Measurements from ENCODE around the gene HACD2. TPM values are rescaled to one million over a fixed set of nuclear protein-coding genes. Genes with fewer than 3 reads are reported as not detected.

The HACD2 gene
- polyA plus RNA-seq, 3 donors: 12.9 to 17.1 (median 15.1) TPM

DNA sequence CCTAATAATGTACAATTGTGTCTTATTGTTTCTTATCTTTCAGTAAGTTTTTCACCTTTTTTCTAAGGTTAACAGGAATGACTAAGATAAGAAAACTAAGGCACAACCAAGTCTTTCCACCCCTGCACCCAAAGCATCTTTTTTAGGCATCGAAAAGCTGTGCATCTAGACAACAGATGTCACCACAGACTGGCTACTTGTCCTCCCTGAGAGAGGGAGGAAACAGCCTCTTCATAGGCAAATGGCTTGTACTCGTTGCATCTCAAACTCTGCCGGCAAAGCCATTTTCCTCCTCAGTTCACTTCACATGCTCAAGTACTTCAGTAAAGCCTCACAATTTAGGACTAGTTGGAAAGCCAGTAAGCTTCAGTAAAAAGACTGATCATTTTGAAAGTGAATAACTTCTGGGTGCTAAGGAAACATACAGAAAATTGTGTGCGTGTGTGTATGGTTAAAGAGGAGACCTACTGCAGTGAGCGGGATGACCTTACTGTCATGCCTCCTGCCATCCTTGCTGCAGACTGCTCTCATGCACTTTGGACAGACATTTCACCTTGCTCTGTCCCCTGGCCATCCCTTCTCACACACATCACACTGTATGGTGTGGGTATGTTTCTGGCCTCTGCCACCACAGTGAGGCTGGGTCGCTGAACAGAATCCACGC is 36.5 kb upstream of the HACD2 start:
- H3K36me3 ChIP-seq (replicated peaks in 1 of 2; ENCODE audit: control insufficient read depth in 1 of 2, insufficient read depth in 2 of 2, low read length in 2 of 2): no peaks in the 10 kb centered on the region
- intact Hi-C loops (cut with micrococcal nuclease): no loop called here
- H3K79me2 ChIP-seq (ENCODE audit: insufficient read depth, low read length): no peaks in the 10 kb centered on the region
- H4K20me1 ChIP-seq (ENCODE audit: insufficient read depth, low read length): no peaks in the 10 kb centered on the region
- DNase-seq: no peak
- peaks cover 51% of the 10 kb centered on the region for H3K4me1 Mint-ChIP-seq
- no peak overlapping the region for H3K27ac ChIP-seq (ENCODE audit: low read depth in 1 of 2, low read length in 2 of 2)
- H3K27ac Mint-ChIP-seq: no peak overlapping the region
- no peak overlapping the region for H3K4me3 ChIP-seq (replicated peaks in 1 of 3; ENCODE audit: low read depth in 2 of 3, low read length in 3 of 3)
- no peak overlapping the region for H3K4me3 Mint-ChIP-seq
- peaks cover 0 to 3% (median 3%) of the 10 kb centered on the region in 3 donors for H3K27me3 Mint-ChIP-seq (ENCODE audit: low read depth in 3 of 3)
- H2AFZ ChIP-seq (ENCODE audit: insufficient read depth, low read depth, low read length, poor library complexity, severe bottlenecking): no peak overlapping the region
- no peaks in the 10 kb centered on the region for H3K9me3 Mint-ChIP-seq
- H3K36me3 Mint-ChIP-seq: no peaks in the 10 kb centered on the region
- peaks cover 39 to 49% of the 10 kb centered on the region in 2 donors for H3K4me1 ChIP-seq (ENCODE audit: control insufficient read depth in 1 of 2, insufficient read depth in 2 of 2, low read length in 2 of 2)
- TF ChIP-seq, protein P1, sequence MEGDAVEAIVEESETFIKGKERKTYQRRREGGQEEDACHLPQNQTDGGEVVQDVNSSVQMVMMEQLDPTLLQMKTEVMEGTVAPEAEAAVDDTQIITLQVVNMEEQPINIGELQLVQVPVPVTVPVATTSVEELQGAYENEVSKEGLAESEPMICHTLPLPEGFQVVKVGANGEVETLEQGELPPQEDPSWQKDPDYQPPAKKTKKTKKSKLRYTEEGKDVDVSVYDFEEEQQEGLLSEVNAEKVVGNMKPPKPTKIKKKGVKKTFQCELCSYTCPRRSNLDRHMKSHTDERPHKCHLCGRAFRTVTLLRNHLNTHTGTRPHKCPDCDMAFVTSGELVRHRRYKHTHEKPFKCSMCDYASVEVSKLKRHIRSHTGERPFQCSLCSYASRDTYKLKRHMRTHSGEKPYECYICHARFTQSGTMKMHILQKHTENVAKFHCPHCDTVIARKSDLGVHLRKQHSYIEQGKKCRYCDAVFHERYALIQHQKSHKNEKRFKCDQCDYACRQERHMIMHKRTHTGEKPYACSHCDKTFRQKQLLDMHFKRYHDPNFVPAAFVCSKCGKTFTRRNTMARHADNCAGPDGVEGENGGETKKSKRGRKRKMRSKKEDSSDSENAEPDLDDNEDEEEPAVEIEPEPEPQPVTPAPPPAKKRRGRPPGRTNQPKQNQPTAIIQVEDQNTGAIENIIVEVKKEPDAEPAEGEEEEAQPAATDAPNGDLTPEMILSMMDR (IDR thresholded peaks at IDR 0.05): no peak
- 100% methylated on average over 3 of the region's 7 CpGs for WGBS (ENCODE audit: insufficient coverage)
- no peaks in the 10 kb centered on the region for H3K27me3 ChIP-seq (ENCODE audit: control insufficient read depth in 2 of 2, insufficient read depth in 2 of 2, low read length in 2 of 2)
- no peak overlapping the region for H3K4me2 ChIP-seq (replicated peaks; ENCODE audit: extremely low read depth, low read length, poor library complexity, severe bottlenecking)
- no peaks in the 10 kb centered on the region for H3K9me3 ChIP-seq (replicated peaks in 1 of 2; ENCODE audit: control insufficient read depth in 1 of 2, insufficient read depth in 1 of 2, low read length in 2 of 2)
- no peak overlapping the region for H3K9ac ChIP-seq (ENCODE audit: insufficient read depth, low read length, poor library complexity, severe bottlenecking)

DNA sequence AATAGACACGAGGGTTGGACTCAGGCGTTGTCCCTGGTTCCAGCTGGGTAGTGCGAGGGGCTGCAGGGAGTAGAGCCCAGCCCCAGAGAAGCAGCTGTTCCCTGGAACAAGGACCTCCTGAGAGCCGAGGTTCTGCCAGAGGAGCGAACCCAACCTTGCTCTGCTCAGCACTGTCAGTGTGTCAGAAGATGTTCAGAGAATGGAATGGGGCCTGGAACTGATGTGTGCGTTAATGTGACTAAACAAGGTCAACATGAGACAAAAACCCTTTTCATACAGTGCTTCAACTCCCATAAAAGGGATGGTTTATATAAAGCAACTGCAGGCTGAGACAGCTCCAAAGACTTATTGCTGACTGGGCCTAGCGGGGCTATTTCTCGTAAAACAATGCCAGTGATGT is 35.5 kb upstream of the HACD2 start:
- H3K9me3 Mint-ChIP-seq: no peaks in the 10 kb centered on the region
- intact Hi-C loops (cut with micrococcal nuclease): no loop called here
- peaks cover 0 to 3% (median 3%) of the 10 kb centered on the region in 3 donors for H3K27me3 Mint-ChIP-seq (ENCODE audit: low read depth in 3 of 3)
- Histone ChIP-seq H2AFZ (ENCODE audit: insufficient read depth, low read depth, low read length, poor library complexity, severe bottlenecking) (no peak overlapping the region), H3K79me2 (ENCODE audit: insufficient read depth, low read length) (no peaks in the 10 kb centered on the region), H3K4me3 (replicated peaks in 1 of 3; ENCODE audit: low read depth in 2 of 3, low read length in 3 of 3) (no peak overlapping the region), H4K20me1 (ENCODE audit: insufficient read depth, low read length) (no peaks in the 10 kb centered on the region), H3K36me3 (replicated peaks in 1 of 2; ENCODE audit: control insufficient read depth in 1 of 2, insufficient read depth in 2 of 2, low read length in 2 of 2) (no peaks in the 10 kb centered on the region), H3K4me2 (replicated peaks; ENCODE audit: extremely low read depth, low read length, poor library complexity, severe bottlenecking) (no peak overlapping the region), H3K9ac (ENCODE audit: insufficient read depth, low read length, poor library complexity, severe bottlenecking) (no peak overlapping the region), H3K9me3 (replicated peaks in 1 of 2; ENCODE audit: control insufficient read depth in 1 of 2, insufficient read depth in 1 of 2, low read length in 2 of 2) (no peaks in the 10 kb centered on the region), H3K27me3 (ENCODE audit: control insufficient read depth in 2 of 2, insufficient read depth in 2 of 2, low read length in 2 of 2) (no peaks in the 10 kb centered on the region), H3K27ac (ENCODE audit: low read depth in 1 of 2, low read length in 2 of 2) (no peak overlapping the region), H3K4me1 (ENCODE audit: control insufficient read depth in 1 of 2, insufficient read depth in 2 of 2, low read length in 2 of 2) (peaks cover 39 to 50% of the 10 kb centered on the region in 2 donors)
- H3K36me3 Mint-ChIP-seq: no peaks in the 10 kb centered on the region
- WGBS (ENCODE audit: insufficient coverage): 98% methylated on average over 6 of the region's 8 CpGs
- peaks cover 51% of the 10 kb centered on the region for H3K4me1 Mint-ChIP-seq
- H3K27ac Mint-ChIP-seq: no peak overlapping the region
- H3K4me3 Mint-ChIP-seq: no peak overlapping the region
- TF ChIP-seq, protein P1 (IDR thresholded peaks at IDR 0.05): no peak
- DNase-seq: no peak

Measured in CD14-positive monocyte (primary cell).